GM10248 (cell line): ENCODE measurements around the gene STIMATE.

Experiments used
- CTCF ChIA-PET: fragments of 300-600 bp; sonication (Branson Sonifier 250); formaldehyde crosslinking; extraction: SDS; loops from one replicate; lab custom pipeline; 2021; ENCODE audit warnings: antibody characterized with exemption; lab: Yijun Ruan, JAX
- POLR2A ChIA-PET: fragments of 350-650 bp; sonication (Branson Sonifier 250); formaldehyde crosslinking; extraction: SDS; loops from one replicate; lab custom pipeline; 2020; ENCODE audit warnings: antibody characterized with exemption; lab: Yijun Ruan, JAX
- DNase-seq: peaks from one replicate; pipeline ENCODE4 v3.0.0; 2012; ENCODE audit errors: extremely low spot score
- CTCF ChIP-seq: IDR thresholded peaks from 2 replicates; pipeline ENCODE4 v1.5.1; 2012; ENCODE audit warnings: mild to moderate bottlenecking, low read depth; ENCODE audit errors: extremely low read depth, missing control alignments, control extremely low read depth

STIMATE gene

GRCh38 chr3:52842424-52842823 lies 54.9 kb downstream of the STIMATE start:
- POLR2A ChIA-PET, result no interaction called here
- no peak for TF ChIP-seq CTCF
- no peak for DNase-seq
- CTCF ChIA-PET, result interaction anchor here (1.1 to 2.4 kb wide), 4 partner anchors 8 to 93 kb away, joined by 3 to 9 read pairs (median 4); partner anchors contain the start of gene MUSTN1

GRCh38 chr3:52841981-52842340 lies 55.4 kb downstream of the STIMATE start:
- DNase-seq, result no peak
- POLR2A ChIA-PET, result no interaction called here
- CTCF ChIA-PET, result interaction anchor here (1.1 to 2.4 kb wide), 3 partner anchors 9 to 93 kb away, joined by 4 to 9 read pairs (median 4); no protein-coding TSS in a partner anchor
- TF ChIP-seq CTCF, result no peak

GRCh38 chr3:52841211-52841980 lies 56.0 kb downstream of the STIMATE start:
- DNase-seq, result peak; percentile 45
- no peak for TF ChIP-seq CTCF
- CTCF ChIA-PET, result interaction anchor here (1.1 to 2.4 kb wide), 5 partner anchors 9 to 94 kb away, joined by 3 to 9 read pairs (median 4); no protein-coding TSS in a partner anchor
- POLR2A ChIA-PET, result no interaction called here

- POLR2A ChIA-PET, result interaction anchor here (0.5 kb wide), 1 partner anchor 353 kb away, joined by 4 read pairs; no protein-coding TSS in a partner anchor
- TF ChIP-seq CTCF, result no peak
- DNase-seq, result no peak
- CTCF ChIA-PET, result interaction anchor here (1.6 to 3.3 kb wide), 3 partner anchors 8 to 13 kb away, joined by 4 to 12 read pairs (median 7); no protein-coding TSS in a partner anchor
These were observed 57.3 kb downstream of the STIMATE start for GRCh38 chr3:52839892-52840545.

- TF ChIP-seq CTCF, result no peak
- CTCF ChIA-PET, result interaction anchor here (1.0 to 3.3 kb wide), 8 partner anchors 10 to 137 kb away, joined by 3 to 12 read pairs (median 6); no protein-coding TSS in a partner anchor
- POLR2A ChIA-PET, result no interaction called here
- no peak for DNase-seq
These were observed 58.1 kb downstream of the STIMATE start for GRCh38 chr3:52839268-52839575.

- ChIA-PET POLR2A (no interaction called here), CTCF (interaction anchor here (1.0 to 3.3 kb wide), 9 partner anchors 10 to 138 kb away, joined by 3 to 12 read pairs (median 6); no protein-coding TSS in a partner anchor)
- no peak for TF ChIP-seq CTCF
- no peak for DNase-seq
These were observed 58.6 kb downstream of the STIMATE start for GRCh38 chr3:52838561-52839267.
